ENCODE measurements around the gene SULT1C2. TPM values are rescaled to one million over a fixed set of nuclear protein-coding genes. Genes with fewer than 3 reads are reported as not detected.

SULT1C2 gene
- total and polyA plus RNA-seq, 7 experiments from 2014 or later = not detected

DNA sequence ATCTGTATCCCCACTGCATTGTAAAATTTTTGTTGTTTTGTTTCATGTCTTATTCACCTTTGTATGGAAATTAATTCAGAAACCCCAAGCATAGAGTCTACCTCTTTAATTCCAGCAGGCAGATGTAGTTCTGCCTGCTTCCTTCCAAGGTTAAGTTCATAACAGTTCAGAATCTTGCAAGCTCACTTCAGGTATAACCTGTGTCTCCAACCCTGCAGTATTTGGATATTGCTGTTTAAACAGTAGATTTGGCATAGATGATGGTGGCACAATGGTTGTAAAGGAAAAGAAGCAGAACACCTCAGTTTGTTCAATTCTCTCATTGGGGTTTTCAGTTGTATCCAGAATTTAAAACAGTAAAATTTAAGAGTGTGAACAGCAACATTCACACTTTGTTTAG is 21.2 kb downstream of the SULT1C2 start:
- H3K4me3 Mint-ChIP-seq = no peak overlapping the region
- no peak for ATAC-seq

DNA sequence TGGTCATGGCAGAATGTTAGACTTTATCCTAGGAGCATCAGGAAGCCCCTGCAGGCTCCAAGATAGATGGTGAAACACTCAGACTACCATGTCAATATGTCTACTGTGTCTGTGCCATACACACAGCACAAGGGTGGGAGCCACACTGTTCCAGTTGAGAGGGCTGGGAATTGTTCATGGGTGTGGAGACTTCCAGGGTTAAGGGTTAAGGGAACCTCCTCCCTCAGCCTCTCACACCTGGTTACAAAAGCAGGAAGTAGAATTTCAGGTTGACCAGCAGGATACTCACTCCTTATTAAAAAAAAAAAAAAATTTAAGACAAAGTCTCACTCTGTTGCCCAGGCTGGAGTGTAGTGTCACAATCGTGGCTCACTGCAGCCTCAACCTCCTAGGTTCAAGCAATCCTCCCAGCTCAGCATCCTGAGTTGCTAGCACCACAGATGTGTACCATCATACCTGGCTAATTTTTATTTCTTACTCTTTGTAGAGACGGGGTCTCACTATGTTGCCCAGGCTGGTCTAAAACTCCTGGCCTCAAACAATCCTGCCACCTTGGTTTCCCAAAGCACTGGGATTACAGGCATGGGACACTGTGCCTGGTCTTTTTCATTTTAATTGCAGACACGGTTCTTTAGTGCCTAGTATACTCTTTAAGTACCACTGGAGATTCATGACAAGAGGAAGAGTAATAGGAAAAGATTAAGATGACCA is 26.0 kb downstream of the SULT1C2 start:
- H3K9me3 ChIP-seq (ENCODE audit: control insufficient read depth in 2 of 3, low read length in 3 of 3) = no peaks in the 10 kb centered on the region
- no peak for ATAC-seq
- POLR2A ChIA-PET = no interaction called here
- no peaks in the 10 kb centered on the region for H3K27me3 ChIP-seq (ENCODE audit: control insufficient read depth in 2 of 2, insufficient read depth in 2 of 2, low read length in 2 of 2)
- H3K27ac Mint-ChIP-seq = no peak overlapping the region
- CTCF ChIA-PET = no interaction called here
- no peaks in the 10 kb centered on the region for H3K36me3 ChIP-seq (ENCODE audit: control insufficient read depth in 2 of 3, insufficient read depth in 3 of 3, low read length in 3 of 3)
- H3K36me3 Mint-ChIP-seq = no peaks in the 10 kb centered on the region
- H3K4me1 Mint-ChIP-seq = no peaks in the 10 kb centered on the region
- DNase-seq = no peak
- H3K9me3 Mint-ChIP-seq = peaks cover 0 to 3% (median 0%) of the 10 kb centered on the region in 11 donors
- H3K4me1 ChIP-seq (ENCODE audit: control insufficient read depth in 2 of 2, insufficient read depth in 2 of 2, low read length in 2 of 2) = no peaks in the 10 kb centered on the region
- H3K4me3 ChIP-seq (ENCODE audit: low read length) = no peak overlapping the region
- no peak overlapping the region for H3K27ac ChIP-seq (ENCODE audit: low read depth, low read length)
- intact Hi-C loops (cut with micrococcal nuclease) = no loop called here
- peaks cover 0 to 11% (median 0%) of the 10 kb centered on the region in 5 donors for H3K27me3 Mint-ChIP-seq
- H3K4me3 Mint-ChIP-seq = no peak overlapping the region

More for the DNA sequence above, 21.2 kb downstream of the SULT1C2 start:
- CTCF ChIA-PET = no interaction called here
- Histone ChIP-seq H3K4me3 (ENCODE audit: low read length) (no peak overlapping the region), H3K27ac (ENCODE audit: low read depth, low read length) (no peak overlapping the region), H3K27me3 (ENCODE audit: control insufficient read depth in 2 of 2, insufficient read depth in 2 of 2, low read length in 2 of 2) (no peaks in the 10 kb centered on the region), H3K36me3 (ENCODE audit: control insufficient read depth in 2 of 3, insufficient read depth in 3 of 3, low read length in 3 of 3) (no peaks in the 10 kb centered on the region), H3K4me1 (ENCODE audit: control insufficient read depth in 2 of 2, insufficient read depth in 2 of 2, low read length in 2 of 2) (no peaks in the 10 kb centered on the region), H3K9me3 (ENCODE audit: control insufficient read depth in 2 of 3, low read length in 3 of 3) (no peaks in the 10 kb centered on the region)
- no peaks in the 10 kb centered on the region for H3K36me3 Mint-ChIP-seq
- peaks cover 0 to 8% (median 6%) of the 10 kb centered on the region in 5 donors for H3K27me3 Mint-ChIP-seq
- no peak overlapping the region for H3K27ac Mint-ChIP-seq
- POLR2A ChIA-PET = no interaction called here
- H3K4me1 Mint-ChIP-seq = peaks cover 0 to 6% (median 0%) of the 10 kb centered on the region in 7 donors
- DNase-seq = no peak
- intact Hi-C loops (cut with micrococcal nuclease) = no loop called here
- H3K9me3 Mint-ChIP-seq = peaks cover 0 to 6% (median 0%) of the 10 kb centered on the region in 11 donors

- H3K9me3 ChIP-seq (ENCODE audit: control insufficient read depth in 2 of 3, low read length in 3 of 3) = no peaks in the 10 kb centered on the region
- no peaks in the 10 kb centered on the region for H3K27me3 ChIP-seq (ENCODE audit: control insufficient read depth in 2 of 2, insufficient read depth in 2 of 2, low read length in 2 of 2)
- no peaks in the 10 kb centered on the region for H3K4me1 ChIP-seq (ENCODE audit: control insufficient read depth in 2 of 2, insufficient read depth in 2 of 2, low read length in 2 of 2)
- intact Hi-C loops (cut with micrococcal nuclease) = no loop called here
- H3K27ac ChIP-seq (ENCODE audit: low read depth, low read length) = no peak overlapping the region
- H3K27ac Mint-ChIP-seq = no peak overlapping the region
- H3K4me1 Mint-ChIP-seq = no peaks in the 10 kb centered on the region
- DNase-seq (no peak), ATAC-seq (no peak)
- H3K4me3 ChIP-seq (ENCODE audit: low read length) = no peak overlapping the region
- no peaks in the 10 kb centered on the region for H3K36me3 ChIP-seq (ENCODE audit: control insufficient read depth in 2 of 3, insufficient read depth in 3 of 3, low read length in 3 of 3)
- H3K36me3 Mint-ChIP-seq = no peaks in the 10 kb centered on the region
- POLR2A ChIA-PET = no interaction called here
- H3K4me3 Mint-ChIP-seq = no peak overlapping the region
- CTCF ChIA-PET = no interaction called here
- H3K9me3 Mint-ChIP-seq = peaks cover 0 to 3% (median 0%) of the 10 kb centered on the region in 11 donors
- peaks cover 0 to 11% (median 0%) of the 10 kb centered on the region in 5 donors for H3K27me3 Mint-ChIP-seq
Observed at GRCh38 chr2:108315444-108315934, 26.8 kb downstream of the SULT1C2 start.

GRCh38 chr2:108316033-108316432 is 27.3 kb downstream of the SULT1C2 start:
- DNase-seq (no peak), ATAC-seq (no peak)
- Histone ChIP-seq H3K4me1 (ENCODE audit: control insufficient read depth in 2 of 2, insufficient read depth in 2 of 2, low read length in 2 of 2) (no peaks in the 10 kb centered on the region), H3K4me3 (ENCODE audit: low read length) (no peak overlapping the region), H3K27ac (ENCODE audit: low read depth, low read length) (no peak overlapping the region), H3K36me3 (ENCODE audit: control insufficient read depth in 2 of 3, insufficient read depth in 3 of 3, low read length in 3 of 3) (no peaks in the 10 kb centered on the region), H3K9me3 (ENCODE audit: control insufficient read depth in 2 of 3, low read length in 3 of 3) (no peaks in the 10 kb centered on the region), H3K27me3 (ENCODE audit: control insufficient read depth in 2 of 2, insufficient read depth in 2 of 2, low read length in 2 of 2) (no peaks in the 10 kb centered on the region)
- POLR2A ChIA-PET = no interaction called here
- CTCF ChIA-PET = no interaction called here
- H3K4me3 Mint-ChIP-seq = no peak overlapping the region
- H3K9me3 Mint-ChIP-seq = peaks cover 0 to 2% (median 0%) of the 10 kb centered on the region in 11 donors
- intact Hi-C loops (cut with micrococcal nuclease) = no loop called here
- no peaks in the 10 kb centered on the region for H3K36me3 Mint-ChIP-seq
- H3K27me3 Mint-ChIP-seq = peaks cover 0 to 8% (median 0%) of the 10 kb centered on the region in 5 donors
- no peaks in the 10 kb centered on the region for H3K4me1 Mint-ChIP-seq
- H3K27ac Mint-ChIP-seq = no peak overlapping the region

DNA sequence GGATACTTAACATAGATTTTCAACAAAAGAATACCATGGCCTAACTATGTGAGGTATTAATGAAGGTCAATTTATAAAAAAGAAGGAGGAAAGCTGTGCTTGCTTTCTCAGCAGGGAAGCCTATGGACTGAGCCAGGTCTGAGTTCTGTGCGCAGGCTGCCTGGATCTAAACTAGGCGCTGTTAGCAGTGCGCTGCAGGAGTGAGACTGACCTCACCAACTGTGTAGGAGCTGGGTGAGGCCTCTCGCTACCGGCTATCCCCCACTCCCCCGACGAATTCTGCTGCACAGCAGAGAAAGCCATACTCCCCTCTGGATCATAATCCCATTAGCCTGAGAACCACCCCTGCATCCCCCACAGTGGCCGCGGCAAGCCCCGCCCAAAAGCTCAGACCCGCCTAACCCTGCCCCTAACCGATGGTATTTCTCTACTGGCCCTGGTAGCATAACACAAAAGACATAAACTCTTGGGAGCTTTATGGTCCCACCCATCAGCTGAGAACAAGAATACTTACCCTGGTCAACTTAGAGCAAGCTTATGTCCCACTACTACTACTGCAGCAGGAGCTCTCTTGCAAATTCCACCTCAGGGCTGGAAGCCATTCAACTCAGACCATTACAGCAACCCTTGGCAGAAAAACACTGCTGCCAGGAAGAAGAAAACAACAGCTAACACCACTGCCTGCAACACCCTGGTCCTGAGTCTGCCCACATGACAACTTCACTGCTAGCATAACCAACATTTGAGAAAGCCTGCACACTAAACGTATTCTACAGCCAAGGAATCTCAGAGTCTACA is 28.0 kb downstream of the SULT1C2 start:
- Mint-ChIP-seq H3K4me3 (no peak overlapping the region), H3K36me3 (no peaks in the 10 kb centered on the region), H3K27me3 (peaks cover 0 to 9% (median 0%) of the 10 kb centered on the region in 5 donors), H3K4me1 (no peaks in the 10 kb centered on the region), H3K9me3 (peaks cover 0 to 2% (median 0%) of the 10 kb centered on the region in 11 donors), H3K27ac (no peak overlapping the region)
- intact Hi-C loops (cut with micrococcal nuclease) = no loop called here
- Histone ChIP-seq H3K4me3 (ENCODE audit: low read length) (no peak overlapping the region), H3K27ac (ENCODE audit: low read depth, low read length) (no peak overlapping the region), H3K9me3 (ENCODE audit: control insufficient read depth in 2 of 3, low read length in 3 of 3) (no peaks in the 10 kb centered on the region), H3K4me1 (ENCODE audit: control insufficient read depth in 2 of 2, insufficient read depth in 2 of 2, low read length in 2 of 2) (no peaks in the 10 kb centered on the region), H3K36me3 (ENCODE audit: control insufficient read depth in 2 of 3, insufficient read depth in 3 of 3, low read length in 3 of 3) (no peaks in the 10 kb centered on the region), H3K27me3 (ENCODE audit: control insufficient read depth in 2 of 2, insufficient read depth in 2 of 2, low read length in 2 of 2) (no peaks in the 10 kb centered on the region)
- no peak for DNase-seq
- ChIA-PET POLR2A (no interaction called here), CTCF (no interaction called here)
- no peak for ATAC-seq

GRCh38 chr2:108320326-108320922 is 31.7 kb downstream of the SULT1C2 start:
- H3K27me3 ChIP-seq (ENCODE audit: control insufficient read depth in 2 of 2, insufficient read depth in 2 of 2, low read length in 2 of 2) = no peaks in the 10 kb centered on the region
- Mint-ChIP-seq H3K36me3 (no peaks in the 10 kb centered on the region), H3K9me3 (peaks cover 0 to 2% (median 0%) of the 10 kb centered on the region in 11 donors), H3K4me1 (no peaks in the 10 kb centered on the region), H3K27me3 (peaks cover 0 to 29% (median 12%) of the 10 kb centered on the region in 5 donors), H3K4me3 (no peak overlapping the region), H3K27ac (no peak overlapping the region)
- intact Hi-C loops (cut with micrococcal nuclease) = no loop called here
- no peak overlapping the region for H3K4me3 ChIP-seq (ENCODE audit: low read length)
- no peak overlapping the region for H3K27ac ChIP-seq (ENCODE audit: low read depth, low read length)
- POLR2A ChIA-PET = no interaction called here
- CTCF ChIA-PET = no interaction called here
- H3K9me3 ChIP-seq (ENCODE audit: control insufficient read depth in 2 of 3, low read length in 3 of 3) = no peaks in the 10 kb centered on the region
- DNase-seq (no peak), ATAC-seq (no peak)
- H3K4me1 ChIP-seq (ENCODE audit: control insufficient read depth in 2 of 2, insufficient read depth in 2 of 2, low read length in 2 of 2) = no peaks in the 10 kb centered on the region
- H3K36me3 ChIP-seq (ENCODE audit: control insufficient read depth in 2 of 3, insufficient read depth in 3 of 3, low read length in 3 of 3) = no peaks in the 10 kb centered on the region
